Thoracic aorta (tissue), 2 donors: ENCODE data around the gene ADAMTS12. TPM values are rescaled to one million over a fixed set of nuclear protein-coding genes. Genes with fewer than 3 reads are reported as not detected.
"Not testable (repeated sequence)": the region's sequence is repeated elsewhere in the genome, so short reads cannot be mapped to it uniquely, and the experiment has no call there.

Experiments
- ATAC-seq: fragments of 150-250 bp; one replicate; pipeline ENCODE4 v1.8.0; 2017; ENCODE audit warnings: low read depth; ENCODE audit not compliant: insufficient number of reproducible peaks, low FRiP score
- DNase-seq: peaks from one replicate; pipeline ENCODE4 v3.0.0-alpha.2; 2020; ENCODE audit warnings: low spot score
- H3K27ac ChIP-seq, 2 donors: fragments of 200-600 bp; sonication (generic); 1 replicate in 1 of 2; 2 replicates in 1 of 2; pipeline ENCODE4 v1.5.1; 2016; ENCODE audit warnings: mild to moderate bottlenecking in 2 of 2, moderate library complexity in 2 of 2
- H3K27me3 ChIP-seq: fragments of 200-600 bp; sonication (generic); replicated peaks from 2 replicates; pipeline ENCODE4 v1.6.0; 2016; ENCODE audit warnings: mild to moderate bottlenecking; ENCODE audit not compliant: insufficient read depth
- H3K36me3 ChIP-seq: fragments of 200-600 bp; sonication (generic); one replicate; pipeline ENCODE4 v1.5.1; 2016
- H3K4me1 ChIP-seq, 2 donors: fragments of 200-600 bp; sonication (generic); 1 replicate in 1 of 2; 2 replicates in 1 of 2; pipeline versions ENCODE4 v1.5.1 to v1.6.0; 2016; ENCODE audit warnings: low read depth in 2 of 2, mild to moderate bottlenecking in 1 of 2; ENCODE audit not compliant: control insufficient read depth in 1 of 2
- H3K4me3 ChIP-seq: fragments of 200-600 bp; sonication (generic); 2 replicates; pipeline ENCODE4 v1.5.1; 2016; ENCODE audit warnings: mild to moderate bottlenecking
- H3K9me3 ChIP-seq: fragments of 200-600 bp; sonication (generic); 2 replicates; pipeline ENCODE4 v1.5.1; 2016
- total RNA-seq, 2 donors: library from RNA; depleted of rRNA; stranded (reverse); fragments of >200 nt; gene quantifications; one replicate each; pipeline versions ENCODE4 v1.1.0 to v1.2.3, GENCODE V29; 2016
- TF ChIP-seq, protein P1 (sequence below): fragments of 200-600 bp; sonication (generic); IDR thresholded peaks from one replicate; pipeline ENCODE4 v1.5.1; 2019; ENCODE audit warnings: antibody characterized with exemption

ADAMTS12 gene
- total RNA-seq, 2 donors from 2014 or later, result 7.3 to 8.0 TPM

DNA sequence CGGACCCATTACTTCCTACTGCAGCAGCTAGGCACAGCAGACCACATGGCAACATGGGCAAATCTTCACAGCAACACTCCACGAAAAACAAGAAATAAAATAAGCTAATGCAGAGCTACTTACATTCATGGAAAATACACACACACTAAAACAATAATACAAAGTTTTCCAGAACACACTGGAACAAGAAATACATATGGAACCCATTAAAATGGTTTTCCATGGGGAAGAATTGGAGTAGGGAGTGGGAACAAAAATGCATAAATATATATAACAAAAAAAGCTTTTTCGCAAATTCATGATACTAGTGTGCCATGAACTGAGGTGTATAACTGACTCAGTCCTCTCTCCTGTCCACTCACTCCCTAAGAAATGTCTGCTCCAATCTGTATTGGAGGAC lies 8.3 kb downstream of the ADAMTS12 start:
- no peak overlapping the region for H3K4me3 ChIP-seq

DNA sequence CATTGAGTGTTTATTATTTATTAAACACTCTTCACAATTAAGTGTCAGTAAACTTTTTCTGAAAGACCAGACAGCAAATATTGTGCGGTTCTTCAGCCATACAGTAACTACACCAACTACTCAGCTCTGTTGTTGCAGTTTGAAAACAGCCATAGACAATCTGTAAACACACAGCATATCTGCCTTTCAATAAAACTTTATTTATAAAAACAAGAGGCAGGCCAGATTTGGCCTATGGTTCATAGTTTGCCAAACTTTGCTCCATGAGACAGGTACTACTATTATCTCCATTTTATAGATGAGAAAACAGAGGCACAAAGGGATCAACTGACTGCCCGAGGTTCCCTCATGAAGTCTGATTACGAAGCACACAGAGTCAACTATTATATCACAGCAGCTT lies 11.5 kb downstream of the ADAMTS12 start:
- no peak overlapping the region for H3K4me3 ChIP-seq
- ATAC-seq, result no peak
- H3K36me3 ChIP-seq, result no peaks in the 10 kb centered on the region

More for the DNA sequence above, 8.3 kb downstream of the ADAMTS12 start:
- Histone ChIP-seq H3K4me1 (peaks cover 0 to 16% of the 10 kb centered on the region in 2 donors), H3K36me3 (no peaks in the 10 kb centered on the region), H3K27ac (no peak overlapping the region), H3K27me3 (no peaks in the 10 kb centered on the region), H3K9me3 (no peaks in the 10 kb centered on the region)
- DNase-seq (no peak), ATAC-seq (no peak)
- TF ChIP-seq, protein P1, sequence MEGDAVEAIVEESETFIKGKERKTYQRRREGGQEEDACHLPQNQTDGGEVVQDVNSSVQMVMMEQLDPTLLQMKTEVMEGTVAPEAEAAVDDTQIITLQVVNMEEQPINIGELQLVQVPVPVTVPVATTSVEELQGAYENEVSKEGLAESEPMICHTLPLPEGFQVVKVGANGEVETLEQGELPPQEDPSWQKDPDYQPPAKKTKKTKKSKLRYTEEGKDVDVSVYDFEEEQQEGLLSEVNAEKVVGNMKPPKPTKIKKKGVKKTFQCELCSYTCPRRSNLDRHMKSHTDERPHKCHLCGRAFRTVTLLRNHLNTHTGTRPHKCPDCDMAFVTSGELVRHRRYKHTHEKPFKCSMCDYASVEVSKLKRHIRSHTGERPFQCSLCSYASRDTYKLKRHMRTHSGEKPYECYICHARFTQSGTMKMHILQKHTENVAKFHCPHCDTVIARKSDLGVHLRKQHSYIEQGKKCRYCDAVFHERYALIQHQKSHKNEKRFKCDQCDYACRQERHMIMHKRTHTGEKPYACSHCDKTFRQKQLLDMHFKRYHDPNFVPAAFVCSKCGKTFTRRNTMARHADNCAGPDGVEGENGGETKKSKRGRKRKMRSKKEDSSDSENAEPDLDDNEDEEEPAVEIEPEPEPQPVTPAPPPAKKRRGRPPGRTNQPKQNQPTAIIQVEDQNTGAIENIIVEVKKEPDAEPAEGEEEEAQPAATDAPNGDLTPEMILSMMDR, result no peak

DNA sequence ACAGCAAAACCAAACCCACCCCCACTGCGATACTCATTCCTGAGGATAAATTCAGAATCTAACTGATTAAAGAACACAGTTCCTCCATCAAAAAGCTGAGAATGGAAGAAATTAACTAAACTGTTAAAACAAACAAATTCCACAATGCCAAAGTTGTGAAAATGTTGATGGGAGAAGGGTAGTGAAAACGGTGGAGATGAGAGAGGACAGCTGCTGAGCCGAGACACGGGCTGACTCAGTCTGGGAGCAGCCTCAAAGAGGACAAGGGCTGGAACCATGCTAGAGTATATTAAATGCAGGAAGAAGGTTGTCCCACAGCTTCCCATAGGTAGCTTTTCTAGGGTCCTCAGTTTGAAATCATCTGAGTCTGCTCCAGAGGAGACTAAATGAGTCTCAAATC lies 14.3 kb downstream of the ADAMTS12 start:
- no peak for ATAC-seq
- Histone ChIP-seq H3K4me3 (no peak overlapping the region), H3K27ac (no peak overlapping the region)

More for the DNA sequence above, 11.5 kb downstream of the ADAMTS12 start:
- no peaks in the 10 kb centered on the region for H3K27me3 ChIP-seq
- no peaks in the 10 kb centered on the region for H3K9me3 ChIP-seq
- H3K27ac ChIP-seq, result no peak overlapping the region
- TF ChIP-seq, protein P1, result no peak
- DNase-seq, result no peak
- H3K4me1 ChIP-seq, result no peaks in the 10 kb centered on the region

DNA sequence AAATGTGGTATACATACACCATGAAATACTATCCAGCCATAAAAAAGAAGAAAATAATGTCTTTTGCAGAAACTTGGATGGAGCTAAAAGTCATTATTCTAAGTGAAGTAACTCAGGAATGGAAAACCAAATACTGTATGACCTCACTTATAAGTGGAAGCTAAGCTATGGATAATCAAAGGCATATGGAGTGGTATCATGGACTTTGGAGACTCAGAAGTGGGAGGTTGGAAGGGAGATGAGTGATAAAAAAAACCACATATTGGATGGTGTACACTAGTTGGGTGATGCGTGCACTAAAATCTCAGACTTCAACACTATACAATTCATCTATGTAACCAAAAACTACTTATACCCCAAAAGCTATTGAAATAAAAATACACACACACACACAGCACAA lies 24.5 kb downstream of the ADAMTS12 start:
- TF ChIP-seq, protein P1, result no peak
- Histone ChIP-seq H3K4me3 (no peak overlapping the region), H3K36me3 (no peaks in the 10 kb centered on the region), H3K4me1 (no peaks in the 10 kb centered on the region), H3K27me3 (no peaks in the 10 kb centered on the region), H3K9me3 (peaks cover 8% of the 10 kb centered on the region), H3K27ac (no peak overlapping the region)
- ATAC-seq (no peak), DNase-seq (no peak)

More for the DNA sequence above, 14.3 kb downstream of the ADAMTS12 start:
- TF ChIP-seq, protein P1, result no peak
- H3K4me1 ChIP-seq, result no peaks in the 10 kb centered on the region
- no peaks in the 10 kb centered on the region for H3K36me3 ChIP-seq
- no peak for DNase-seq
- H3K27me3 ChIP-seq, result no peaks in the 10 kb centered on the region
- no peaks in the 10 kb centered on the region for H3K9me3 ChIP-seq

DNA sequence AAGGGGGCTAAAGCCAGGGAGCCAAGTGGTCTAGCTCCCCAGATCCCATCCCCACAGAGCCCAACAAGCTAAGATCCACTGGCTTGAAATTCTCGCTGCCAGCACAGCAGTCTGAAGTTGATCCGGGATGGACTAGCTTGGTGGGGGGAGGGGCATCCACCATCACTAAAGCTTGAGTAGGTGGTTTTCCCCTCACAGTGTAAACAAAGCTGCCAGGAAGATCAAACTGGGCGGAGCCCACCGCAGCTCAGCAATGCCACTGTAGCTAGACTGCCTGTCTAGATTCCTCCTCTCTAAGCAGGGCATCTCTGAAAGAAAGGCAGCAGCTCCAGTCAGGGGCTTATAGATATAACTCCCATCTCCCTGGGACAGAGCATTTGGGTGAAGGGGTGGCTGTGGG lies 32.6 kb downstream of the ADAMTS12 start:
- not testable (repeated sequence) for H3K9me3 ChIP-seq, H3K36me3 ChIP-seq, H3K4me3 ChIP-seq, ATAC-seq, DNase-seq, H3K27ac ChIP-seq, H3K27me3 ChIP-seq
- peaks cover 7 to 30% of the 10 kb centered on the region in 2 donors for H3K4me1 ChIP-seq

DNA sequence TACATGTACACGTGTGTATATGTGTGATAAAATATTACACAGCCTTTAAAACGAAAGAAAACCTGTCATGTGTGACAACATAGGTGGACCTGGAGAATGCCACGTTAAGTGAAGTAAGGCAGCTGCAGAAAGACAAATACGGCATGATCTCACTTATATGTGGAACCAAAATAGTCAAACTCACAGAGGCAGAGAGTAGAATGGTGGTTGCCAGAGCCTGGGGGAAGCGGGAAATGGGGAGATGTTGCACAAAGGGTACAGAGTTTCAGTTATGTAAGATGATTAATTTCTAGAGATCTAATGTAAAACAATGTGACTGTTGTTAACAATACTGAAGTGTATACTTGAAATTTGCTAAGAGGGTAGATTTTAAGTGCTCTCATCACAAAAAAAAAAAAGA lies 34.8 kb downstream of the ADAMTS12 start:
- Histone ChIP-seq H3K27me3 (no peaks in the 10 kb centered on the region), H3K36me3 (no peaks in the 10 kb centered on the region), H3K4me3 (no peak overlapping the region), H3K27ac (no peak overlapping the region), H3K4me1 (peaks cover 17 to 51% of the 10 kb centered on the region in 2 donors), H3K9me3 (no peaks in the 10 kb centered on the region)
- ATAC-seq (no peak), DNase-seq (no peak)
- TF ChIP-seq, protein P1, result no peak
